K562 (cell line): Measurements from ENCODE around the gene KLHL29.

Source experiments
- MXI1 ChIP-seq: IDR thresholded peaks from 2 replicates; pipeline ENCODE4 v1.6.1; 2011; ENCODE audit warnings: low read depth, mild to moderate bottlenecking, improper control_type of control experiment, low read length
- ZNF311 ChIP-seq: fragments of 250-450 bp; sonication (Bioruptor Pico); IDR thresholded peaks from 2 replicates; pipeline ENCODE4 v1.4.0; 2020; ENCODE audit warnings: mild to moderate bottlenecking, moderate library complexity
- ZNF354B ChIP-seq: fragments of 250-450 bp; sonication (Bioruptor Pico); IDR thresholded peaks from 2 replicates; pipeline ENCODE4 v1.4.0; 2020
- ZNF707 ChIP-seq: fragments of 250-450 bp; sonication (Bioruptor Pico); conservative IDR thresholded peaks from 2 replicates; pipeline ENCODE4 v1.8.0; 2022; ENCODE audit warnings: inconsistent platforms, mild to moderate bottlenecking, moderate library complexity
- TF ChIP-seq, protein P1 (sequence below), 3 experiments: IDR thresholded peaks in 2 of 3; conservative IDR thresholded peaks in 1 of 3; 2 replicates each; pipeline ENCODE4 v1.5.1; 2011 to 2012; ENCODE audit warnings: low read length in 3 of 3, mild to moderate bottlenecking in 3 of 3, control low read depth in 2 of 3, improper control_type of control experiment in 1 of 3, inconsistent platforms in 1 of 3, low read depth in 1 of 3, mixed read lengths in 1 of 3, moderate library complexity in 1 of 3; ENCODE audit not compliant: insufficient read depth in 2 of 3

DNA sequence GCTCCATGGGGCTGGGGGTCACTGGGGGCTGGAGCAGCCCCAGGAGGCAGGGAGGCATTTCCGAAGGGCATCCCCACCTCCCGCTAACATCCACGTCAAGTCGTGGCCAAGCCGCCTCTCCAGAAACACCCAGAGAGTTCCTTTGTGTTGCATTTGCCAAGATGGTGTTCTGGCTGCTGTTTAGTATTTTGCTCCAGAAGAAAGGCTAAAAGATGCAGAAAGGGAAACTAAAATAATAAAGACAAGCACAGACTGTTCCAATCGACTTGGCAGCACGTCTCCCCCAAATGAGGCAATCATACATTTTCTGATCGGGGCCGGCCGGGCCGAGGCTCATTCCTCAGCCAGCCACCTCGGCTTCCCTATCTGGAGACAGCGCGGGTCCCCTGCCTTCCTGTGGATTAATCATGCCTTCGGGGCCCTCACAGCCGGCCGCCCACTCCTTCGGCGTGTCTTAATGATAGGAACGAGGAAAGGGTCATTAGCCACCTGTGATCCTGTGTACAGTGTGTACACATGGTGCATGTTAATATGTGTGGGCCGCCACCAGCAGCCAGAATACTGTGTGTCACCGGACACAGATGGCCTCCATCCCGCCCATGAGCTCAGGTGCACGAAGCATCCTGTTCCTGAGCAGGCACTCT lies 169.2 kb downstream of the KLHL29 start:
- TF ChIP-seq MXI1, result no peak
- no peak for TF ChIP-seq ZNF354B (CRISPR knock-in tag)
- TF ChIP-seq, protein P1, sequence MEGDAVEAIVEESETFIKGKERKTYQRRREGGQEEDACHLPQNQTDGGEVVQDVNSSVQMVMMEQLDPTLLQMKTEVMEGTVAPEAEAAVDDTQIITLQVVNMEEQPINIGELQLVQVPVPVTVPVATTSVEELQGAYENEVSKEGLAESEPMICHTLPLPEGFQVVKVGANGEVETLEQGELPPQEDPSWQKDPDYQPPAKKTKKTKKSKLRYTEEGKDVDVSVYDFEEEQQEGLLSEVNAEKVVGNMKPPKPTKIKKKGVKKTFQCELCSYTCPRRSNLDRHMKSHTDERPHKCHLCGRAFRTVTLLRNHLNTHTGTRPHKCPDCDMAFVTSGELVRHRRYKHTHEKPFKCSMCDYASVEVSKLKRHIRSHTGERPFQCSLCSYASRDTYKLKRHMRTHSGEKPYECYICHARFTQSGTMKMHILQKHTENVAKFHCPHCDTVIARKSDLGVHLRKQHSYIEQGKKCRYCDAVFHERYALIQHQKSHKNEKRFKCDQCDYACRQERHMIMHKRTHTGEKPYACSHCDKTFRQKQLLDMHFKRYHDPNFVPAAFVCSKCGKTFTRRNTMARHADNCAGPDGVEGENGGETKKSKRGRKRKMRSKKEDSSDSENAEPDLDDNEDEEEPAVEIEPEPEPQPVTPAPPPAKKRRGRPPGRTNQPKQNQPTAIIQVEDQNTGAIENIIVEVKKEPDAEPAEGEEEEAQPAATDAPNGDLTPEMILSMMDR (IDR thresholded peaks at IDR 0.05 in 2 of 3, conservative IDR thresholded peaks at IDR 0.05 in 1 of 3; ENCODE audit: insufficient read depth in 2 of 3, low read depth in 1 of 3, low read length in 3 of 3), result no peak
- TF ChIP-seq ZNF311, result no peak
- no peak for TF ChIP-seq ZNF707 (CRISPR knock-in tag)
